ENCODE data around the gene CASK.

Gene CASK

GRCh38 chrX:41931591-41931990 lies 8.2 kb upstream of the CASK start:
- DNase-seq: no peak
- no peak for TF ChIP-seq GATA1 (IDR thresholded peaks at IDR 0.05; ENCODE audit: low read depth, low read length)
- no peak for TF ChIP-seq POLR2A (IDR thresholded peaks at IDR 0.05; ENCODE audit: low read length)

- no peak for TF ChIP-seq GATA1 (IDR thresholded peaks at IDR 0.05; ENCODE audit: low read depth, low read length)
- TF ChIP-seq POLR2A (IDR thresholded peaks at IDR 0.05; ENCODE audit: low read length): no peak
- peak; percentile 19 to 27 for DNase-seq
Observed at GRCh38 chrX:41923978-41924683, 777 bp upstream of the CASK start.

- peak; percentile 28 to 57 for DNase-seq
- TF ChIP-seq POLR2A (IDR thresholded peaks at IDR 0.05; ENCODE audit: low read length): no peak
- TF ChIP-seq GATA1 (IDR thresholded peaks at IDR 0.05; ENCODE audit: low read depth, low read length): no peak
Observed at GRCh38 chrX:41922431-41923151, 763 bp downstream of the CASK start.

DNA sequence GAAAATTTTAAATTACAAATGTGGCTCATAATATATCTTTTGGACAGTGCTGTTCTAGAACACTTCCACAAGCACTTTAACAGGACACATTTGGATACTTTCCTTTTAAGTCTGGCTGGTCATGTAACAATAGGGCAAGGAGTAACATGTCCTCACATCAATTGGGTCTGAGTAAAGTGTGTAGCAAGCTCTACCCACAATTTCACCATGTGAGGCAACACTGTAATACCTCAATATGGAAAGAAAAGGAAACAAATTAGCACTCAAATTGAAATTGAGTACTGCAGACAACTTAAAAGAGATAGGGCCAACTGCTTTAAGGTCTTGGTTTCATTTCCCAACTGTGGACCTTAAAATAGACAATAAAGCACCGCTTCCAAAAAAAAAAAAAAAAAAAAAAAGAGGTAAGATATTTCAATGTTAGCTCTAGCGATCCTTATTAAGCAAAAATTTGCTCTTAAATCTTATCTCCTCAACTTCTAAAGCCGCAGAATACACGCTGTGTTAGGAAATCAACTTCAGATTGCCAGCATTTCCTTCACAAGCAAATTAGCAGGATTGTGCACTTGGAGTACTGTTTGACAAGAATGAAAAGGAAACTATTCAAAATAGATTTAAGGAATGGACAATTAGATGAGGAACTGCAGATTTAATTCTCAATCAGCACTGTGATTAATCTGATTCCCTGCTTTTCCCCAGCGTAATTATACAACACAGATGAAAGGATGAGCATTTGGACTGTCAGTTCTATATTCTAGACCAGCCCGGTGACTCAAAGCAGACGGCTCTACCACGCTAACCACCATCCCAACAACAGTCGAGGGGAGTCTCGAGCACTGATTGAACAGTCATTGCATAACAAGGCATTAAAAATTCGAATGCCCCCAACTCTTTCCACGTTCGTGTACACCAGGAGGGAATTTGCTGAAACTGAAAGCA lies 1.6 kb downstream of the CASK start:
- TF ChIP-seq POLR2A (IDR thresholded peaks at IDR 0.05; ENCODE audit: low read length): no peak
- no peak for TF ChIP-seq GATA1 (IDR thresholded peaks at IDR 0.05; ENCODE audit: low read depth, low read length)
- peak; percentile 1 to 23 for DNase-seq

DNA sequence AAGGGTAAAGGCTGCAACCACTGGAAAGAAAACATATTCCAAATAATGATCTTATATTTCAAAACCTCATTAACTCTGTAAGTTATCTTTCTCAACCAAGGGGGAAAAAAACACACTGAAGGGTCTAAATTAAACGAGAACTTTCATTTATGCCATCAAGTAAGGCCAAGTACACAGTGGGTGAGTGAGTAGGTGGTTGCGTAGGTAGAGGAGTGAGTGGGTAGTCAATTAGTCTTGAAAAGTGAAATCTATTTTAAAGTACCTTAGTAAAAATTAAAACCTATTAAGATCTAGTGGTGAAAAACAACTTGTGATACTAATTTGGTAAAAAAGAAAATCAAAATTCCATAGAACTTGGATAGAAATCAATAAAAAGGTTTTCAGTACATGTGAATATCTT lies 3.5 kb downstream of the CASK start:
- no peak for DNase-seq
- TF ChIP-seq POLR2A (IDR thresholded peaks at IDR 0.05; ENCODE audit: low read length) (no peak), GATA1 (IDR thresholded peaks at IDR 0.05; ENCODE audit: low read depth, low read length) (no peak)

DNA sequence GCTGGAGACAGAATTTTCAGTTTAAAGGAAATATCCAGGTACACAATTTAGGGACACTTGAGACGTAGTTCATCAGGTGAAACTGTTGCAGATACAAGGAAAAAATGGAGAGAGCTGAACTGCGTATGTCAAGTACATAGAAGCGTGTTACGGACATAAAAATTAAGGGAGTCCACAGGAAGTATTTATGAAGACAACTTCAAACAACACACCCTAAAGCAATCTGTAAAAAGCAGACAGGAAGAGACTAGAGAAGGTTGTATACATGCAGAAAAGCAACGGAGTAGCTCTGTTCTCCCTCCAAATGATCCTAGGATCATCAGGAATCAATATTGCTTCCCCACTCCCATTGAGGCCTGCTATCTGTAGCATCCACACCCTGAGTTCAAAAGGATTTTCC lies 5.8 kb downstream of the CASK start:
- TF ChIP-seq GATA1 (IDR thresholded peaks at IDR 0.05; ENCODE audit: low read depth, low read length) (no peak), POLR2A (IDR thresholded peaks at IDR 0.05; ENCODE audit: low read length) (no peak)
- no peak for DNase-seq

DNA sequence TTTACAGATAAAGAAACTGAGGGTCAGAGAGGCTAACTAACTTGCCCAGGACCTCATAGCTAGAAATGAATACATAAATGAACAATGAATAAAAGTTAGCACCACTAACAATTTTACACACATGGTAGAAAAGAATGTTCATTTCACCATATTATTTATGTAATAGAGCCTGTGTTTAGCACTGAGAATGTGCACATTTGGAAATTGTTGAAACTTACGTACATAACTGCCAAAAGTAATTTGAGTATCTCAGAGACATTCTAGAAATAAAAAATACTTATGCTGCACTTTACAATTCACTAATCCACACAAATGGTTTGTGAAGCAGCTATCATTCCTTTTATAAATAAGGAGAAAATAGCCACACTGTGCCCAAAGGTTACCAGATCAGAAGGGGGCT lies 9.9 kb downstream of the CASK start:
- DNase-seq: no peak
- TF ChIP-seq GATA1 (IDR thresholded peaks at IDR 0.05; ENCODE audit: low read depth, low read length) (no peak), POLR2A (IDR thresholded peaks at IDR 0.05; ENCODE audit: low read length) (no peak)

DNA sequence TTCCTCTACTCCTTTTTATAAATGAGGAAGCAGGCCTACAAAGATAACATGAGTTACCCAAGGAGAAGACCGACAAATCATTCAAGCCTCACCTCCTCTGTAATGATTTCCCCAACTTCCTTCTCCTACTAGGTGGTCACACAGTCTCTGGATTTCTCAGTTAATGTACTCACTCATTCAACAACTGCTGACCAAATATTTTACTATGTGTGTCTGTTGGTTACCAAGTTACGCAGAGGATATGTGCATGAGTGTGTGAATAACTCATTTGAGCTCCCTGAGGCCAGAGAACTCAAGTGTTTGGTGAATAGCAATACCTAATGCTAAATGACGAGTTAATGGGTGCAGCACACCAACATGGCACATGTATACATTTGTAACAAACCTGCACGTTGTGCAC lies 10.4 kb downstream of the CASK start:
- TF ChIP-seq POLR2A (IDR thresholded peaks at IDR 0.05; ENCODE audit: low read length) (no peak), GATA1 (IDR thresholded peaks at IDR 0.05; ENCODE audit: low read depth, low read length) (no peak)
- DNase-seq: no peak

- no peak for TF ChIP-seq POLR2A (IDR thresholded peaks at IDR 0.05; ENCODE audit: low read length)
- TF ChIP-seq GATA1 (IDR thresholded peaks at IDR 0.05; ENCODE audit: low read depth, low read length): no peak
- no peak for DNase-seq
Observed at GRCh38 chrX:41909068-41909467, 14.3 kb downstream of the CASK start.

DNA sequence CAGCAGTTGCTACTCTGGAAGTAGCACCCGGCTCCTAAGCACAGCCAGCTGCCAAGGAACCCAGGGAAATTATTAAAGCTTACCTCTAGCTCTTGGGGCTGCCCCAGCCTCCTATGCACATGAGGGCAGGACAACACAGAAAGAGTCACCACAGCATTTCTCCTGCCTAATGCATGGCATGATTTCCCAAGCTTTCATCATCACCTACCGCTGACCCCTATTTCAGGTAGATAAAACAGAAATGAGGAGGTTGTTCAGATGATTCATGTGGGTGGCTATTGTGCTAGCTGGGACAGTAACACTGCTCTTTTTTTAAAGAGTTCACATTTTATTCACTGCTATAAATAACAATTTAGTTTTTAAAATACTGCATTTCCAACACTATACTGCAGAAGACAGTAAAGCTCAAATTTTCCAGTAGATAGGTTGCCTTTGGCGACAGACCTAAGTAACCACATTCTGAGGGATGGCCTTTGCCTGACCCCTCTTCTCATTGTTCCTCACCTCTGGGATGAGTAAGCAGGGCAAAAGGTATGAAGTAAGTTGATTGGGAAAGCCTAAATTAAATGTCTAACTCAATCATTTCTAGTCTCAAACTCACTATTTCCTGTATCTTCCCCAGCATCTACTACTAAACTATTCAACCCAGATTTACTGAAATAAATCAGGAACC lies 16.7 kb downstream of the CASK start:
- TF ChIP-seq POLR2A (IDR thresholded peaks at IDR 0.05; ENCODE audit: low read length) (no peak), GATA1 (IDR thresholded peaks at IDR 0.05; ENCODE audit: low read depth, low read length) (no peak)
- DNase-seq: no peak

DNA sequence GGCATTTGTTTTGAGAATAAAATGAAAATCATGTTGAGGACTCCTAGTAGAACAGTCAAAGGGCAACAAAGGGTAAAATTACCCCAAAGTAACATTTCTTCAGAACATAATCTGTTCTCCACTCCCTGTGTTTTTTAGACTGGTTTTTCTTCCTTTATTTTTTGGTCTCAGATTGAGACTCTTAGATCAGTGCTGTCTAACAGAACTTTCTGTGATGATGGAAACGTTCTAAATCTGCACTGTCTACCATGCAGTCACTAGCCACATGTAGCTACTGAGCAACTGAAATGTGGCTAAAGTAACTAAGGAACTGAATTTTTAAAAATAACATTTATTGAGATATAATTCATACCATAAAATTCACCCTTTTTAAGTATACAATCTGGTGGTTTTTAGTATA lies 19.8 kb downstream of the CASK start:
- TF ChIP-seq POLR2A (IDR thresholded peaks at IDR 0.05; ENCODE audit: low read length) (no peak), GATA1 (IDR thresholded peaks at IDR 0.05; ENCODE audit: low read depth, low read length) (no peak)
- no peak for DNase-seq

DNA sequence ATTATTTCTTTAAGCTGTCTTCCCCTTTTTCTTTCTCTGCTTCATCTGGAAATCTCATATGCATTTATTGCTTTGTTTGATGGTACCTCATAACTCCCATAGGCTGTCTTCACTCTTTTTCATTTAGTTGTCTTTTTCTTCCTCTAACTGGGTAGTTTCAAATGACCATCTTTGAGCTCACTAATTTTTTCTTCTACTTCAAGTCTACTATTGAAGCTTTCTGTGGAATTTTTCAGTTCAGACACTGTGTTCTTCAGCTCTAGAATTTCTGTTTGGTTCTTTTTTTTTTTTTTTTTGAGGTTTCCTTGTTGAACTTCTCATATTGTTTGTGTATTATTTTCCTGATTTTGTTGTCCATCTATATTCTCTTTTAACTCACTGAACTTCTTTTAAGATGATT lies 23.0 kb downstream of the CASK start:
- TF ChIP-seq GATA1 (IDR thresholded peaks at IDR 0.05; ENCODE audit: low read depth, low read length) (no peak), POLR2A (IDR thresholded peaks at IDR 0.05; ENCODE audit: low read length) (no peak)
- no peak for DNase-seq

GRCh38 chrX:41895826-41896225 lies 27.5 kb downstream of the CASK start:
- no peak for DNase-seq
- TF ChIP-seq POLR2A (IDR thresholded peaks at IDR 0.05; ENCODE audit: low read length) (no peak), GATA1 (IDR thresholded peaks at IDR 0.05; ENCODE audit: low read depth, low read length) (no peak)

Measured in erythroblast (primary cell).